IPS DF 4.7 (cell line): Measurements from ENCODE around the gene SIN3A.
"Not testable (repeated sequence)": the region's sequence is repeated elsewhere in the genome, so short reads cannot be mapped to it uniquely, and the experiment has no call there.

Experiments used
- DNase-seq: peaks from one replicate; pipeline ENCODE4 v3.0.0-alpha.2; 2013; ENCODE audit warnings: low spot score; ENCODE audit errors: extremely low read depth

Gene SIN3A

DNA sequence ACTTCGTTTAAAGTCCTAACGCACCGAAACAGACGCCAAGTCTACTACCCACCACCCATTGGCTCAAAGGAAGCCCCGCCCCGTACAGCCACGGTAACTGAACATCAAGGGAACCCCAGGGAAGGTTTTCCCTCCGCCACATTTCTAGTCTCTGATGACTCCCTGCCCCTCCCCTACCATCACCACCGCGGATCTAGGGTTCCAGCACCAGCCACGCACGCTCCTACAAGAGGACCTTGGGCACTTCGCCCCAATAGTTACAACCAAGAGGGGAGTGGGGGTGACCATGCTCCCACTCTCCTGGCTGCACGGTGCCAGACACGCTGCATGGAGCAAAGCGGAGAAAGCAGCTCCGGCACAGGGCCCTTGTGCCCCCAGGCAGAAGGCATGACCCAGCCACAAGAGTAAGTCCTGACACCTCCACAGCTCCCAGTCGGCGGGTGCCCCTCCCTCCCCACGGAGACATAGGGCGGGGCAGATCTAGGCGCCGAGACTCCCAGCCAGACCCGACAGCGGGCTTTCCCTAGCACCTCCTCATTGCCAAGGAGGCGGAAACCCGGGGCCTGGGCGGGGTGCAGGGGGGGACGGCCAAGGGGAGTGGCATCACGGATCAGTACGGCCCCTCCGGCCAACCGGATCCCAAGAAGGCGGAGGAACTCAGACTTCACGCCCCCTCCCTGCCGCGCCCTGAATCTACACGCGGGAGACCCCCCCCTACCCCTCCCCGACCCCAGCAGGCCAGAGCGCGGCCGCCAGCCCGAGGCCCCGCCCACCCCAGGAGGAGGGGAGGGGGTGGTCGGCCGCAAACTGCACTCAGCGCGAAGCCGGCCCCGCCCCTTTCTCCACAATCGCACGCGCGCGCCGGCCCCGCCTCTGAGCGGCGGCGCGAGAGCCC lies 936 bp downstream of the SIN3A start:
- no peak for DNase-seq

DNA sequence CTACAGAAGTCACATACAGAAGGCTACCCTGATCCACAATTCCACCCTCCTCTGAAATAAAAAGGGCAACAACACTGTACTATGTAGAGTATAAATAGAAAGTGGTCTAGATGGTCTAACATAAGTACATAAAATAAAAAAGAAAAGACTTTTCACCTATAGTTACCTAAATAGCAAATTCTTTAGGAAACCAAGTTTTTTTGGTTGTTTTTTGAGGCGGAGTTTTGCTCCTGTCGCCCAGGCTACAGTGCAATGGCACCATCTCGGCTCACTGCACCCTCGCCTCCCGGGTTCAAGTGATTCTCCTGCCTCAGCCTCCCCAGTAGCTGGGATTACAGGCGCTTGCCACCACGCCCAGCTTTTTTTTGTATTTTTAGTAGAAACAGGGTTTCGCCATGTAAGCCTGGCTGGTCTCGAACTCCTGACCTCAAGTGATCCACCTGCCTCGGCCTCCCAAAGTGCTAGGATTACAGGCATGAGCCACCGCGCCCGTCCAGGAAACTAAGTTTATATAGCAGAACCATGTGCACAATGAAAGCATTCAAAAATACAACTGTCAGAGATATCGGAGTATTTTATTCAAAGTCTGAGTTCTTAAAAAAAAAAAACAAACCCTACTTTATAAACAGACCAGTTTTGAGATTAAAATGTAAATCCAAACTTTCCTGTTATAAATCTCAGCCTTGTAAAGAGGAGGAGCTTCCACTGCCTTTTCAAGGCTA lies 1.7 kb downstream of the SIN3A start:
- DNase-seq = no peak

DNA sequence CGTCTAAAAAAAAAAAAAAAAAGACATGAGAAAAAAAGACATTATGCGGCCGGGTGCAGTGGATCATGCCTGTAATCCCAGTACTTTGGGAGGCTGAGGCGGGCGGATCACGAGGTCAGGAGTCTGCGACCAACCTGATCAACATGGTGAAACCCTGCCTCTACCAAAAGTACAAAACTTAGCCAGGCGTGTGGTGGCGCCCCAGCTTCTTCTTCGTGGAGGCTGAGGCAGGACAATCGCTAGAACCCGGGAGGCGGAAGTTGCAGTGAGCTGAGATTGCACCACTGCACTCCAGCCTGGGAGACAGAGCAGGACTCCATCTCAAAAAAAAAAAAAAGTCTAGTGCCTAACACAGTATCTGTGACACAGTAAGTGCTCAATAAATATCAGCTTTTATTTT lies 3.3 kb downstream of the SIN3A start:
- DNase-seq = not testable (repeated sequence)

DNA sequence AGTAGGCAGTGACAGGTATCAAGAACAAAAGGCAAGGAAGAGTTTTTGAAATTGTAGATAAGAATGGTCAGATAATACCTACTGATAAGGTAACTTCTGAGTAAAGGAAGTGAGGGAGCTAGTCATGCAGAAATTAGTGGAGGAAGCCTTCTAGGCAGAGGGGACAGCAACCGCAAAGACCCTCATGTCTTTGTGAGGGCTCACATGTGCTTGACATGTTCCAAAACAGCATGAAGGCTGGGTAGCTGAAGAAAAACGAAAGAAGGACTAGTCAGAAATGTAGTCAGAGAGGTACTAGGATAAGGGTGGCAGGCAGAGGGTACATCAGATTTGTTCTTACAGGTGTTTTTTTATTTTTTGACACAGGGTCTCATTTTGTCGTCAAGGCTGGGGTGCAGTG lies 5.3 kb downstream of the SIN3A start:
- DNase-seq = no peak

DNA sequence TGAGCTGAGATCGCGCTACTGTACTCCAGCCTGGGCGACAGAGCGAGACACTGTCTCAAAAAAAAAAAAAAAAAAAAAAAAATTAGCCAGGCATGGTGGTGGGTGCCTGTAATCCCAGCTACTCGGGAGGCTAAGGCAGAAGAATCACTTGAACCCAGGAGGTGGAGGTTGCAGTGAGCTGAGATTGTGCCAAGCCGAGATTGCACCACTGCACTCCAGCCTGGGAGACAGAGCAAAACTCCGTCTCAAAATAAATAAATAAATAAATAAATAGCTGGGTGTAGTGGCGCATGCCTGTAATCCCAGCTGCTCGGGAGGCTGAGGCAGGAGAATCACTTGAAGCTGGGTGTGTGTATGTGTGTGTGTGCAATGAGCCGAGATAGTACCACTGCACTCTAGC lies 6.2 kb downstream of the SIN3A start:
- not testable (repeated sequence) for DNase-seq

DNA sequence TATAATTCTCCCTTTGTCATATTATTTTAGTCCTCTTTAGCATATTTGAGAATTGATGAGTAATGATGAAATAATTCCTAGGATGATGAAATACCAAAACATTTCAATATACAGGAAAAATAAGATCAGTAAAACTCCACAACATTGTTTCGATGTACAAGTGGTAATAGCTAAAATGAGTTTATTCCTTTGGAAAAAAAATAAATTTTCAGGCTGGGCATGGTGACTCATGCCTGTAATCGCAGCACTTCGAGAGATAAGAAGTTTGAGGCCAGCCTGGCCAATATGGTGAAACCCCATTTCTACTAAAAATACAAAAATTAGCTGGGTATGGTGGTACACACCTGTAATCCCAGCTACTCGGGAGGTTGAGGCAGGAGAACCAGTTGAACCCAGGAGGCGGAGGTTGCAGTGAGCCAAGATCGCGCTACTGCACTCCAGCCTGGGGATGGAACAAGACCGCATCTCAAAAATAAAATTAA lies 7.5 kb downstream of the SIN3A start:
- DNase-seq = not testable (repeated sequence)

DNA sequence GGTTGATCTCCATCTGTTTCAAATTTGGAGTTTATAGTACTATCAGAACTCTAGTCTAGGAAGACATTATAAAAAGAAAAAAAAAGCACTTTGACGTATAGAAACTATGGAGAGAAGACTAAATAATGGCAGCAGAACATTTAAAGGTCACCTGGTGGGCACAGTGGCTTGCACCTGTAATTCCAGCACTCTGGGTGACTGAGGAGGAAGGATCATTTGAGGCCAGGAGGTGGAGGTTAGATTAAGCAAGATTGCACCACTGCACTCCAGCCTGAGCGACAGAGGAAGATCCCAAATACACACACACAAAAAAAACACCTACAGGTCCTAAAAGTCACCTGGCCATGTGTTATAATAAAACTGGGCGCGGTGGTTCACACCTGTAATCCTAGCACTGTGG lies 13.8 kb downstream of the SIN3A start:
- no peak for DNase-seq

DNA sequence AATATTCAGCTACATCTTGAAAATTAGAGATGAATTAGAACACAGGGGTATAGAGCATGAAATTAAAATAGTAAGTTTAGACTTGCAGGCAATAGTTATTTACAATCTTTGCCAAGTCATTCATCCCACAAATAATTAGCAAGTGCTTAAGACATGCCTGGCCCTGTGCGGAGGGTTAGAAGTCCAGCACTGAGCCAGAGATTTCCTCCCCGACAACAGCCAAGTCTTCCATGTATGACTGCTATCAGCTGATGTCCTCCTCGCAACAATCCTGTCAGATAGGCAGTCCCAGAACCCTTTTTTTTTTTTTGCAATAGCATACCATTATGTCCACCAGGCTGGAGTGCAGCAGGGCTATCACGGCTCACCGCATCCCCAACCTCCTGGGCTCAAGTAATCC lies 14.6 kb downstream of the SIN3A start:
- no peak for DNase-seq

DNA sequence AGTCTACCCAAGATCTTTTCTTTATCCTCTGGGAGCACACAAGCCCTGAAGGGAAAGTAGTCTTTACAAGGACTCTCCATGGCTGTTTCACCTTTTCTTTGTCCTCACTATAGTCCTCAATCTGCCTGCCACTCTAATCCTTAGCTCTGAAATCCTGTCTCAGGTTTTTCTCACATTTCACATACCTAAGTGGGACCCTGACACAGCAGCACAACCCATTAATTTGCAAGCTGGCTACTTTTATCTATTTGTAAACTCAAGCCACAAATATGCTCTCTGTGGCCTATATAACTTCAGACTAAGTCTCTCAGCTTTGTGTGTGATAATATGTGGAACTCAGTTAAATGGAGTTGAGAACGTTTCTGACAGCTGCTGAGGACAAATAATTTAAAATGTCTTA lies 19.8 kb downstream of the SIN3A start:
- no peak for DNase-seq

DNA sequence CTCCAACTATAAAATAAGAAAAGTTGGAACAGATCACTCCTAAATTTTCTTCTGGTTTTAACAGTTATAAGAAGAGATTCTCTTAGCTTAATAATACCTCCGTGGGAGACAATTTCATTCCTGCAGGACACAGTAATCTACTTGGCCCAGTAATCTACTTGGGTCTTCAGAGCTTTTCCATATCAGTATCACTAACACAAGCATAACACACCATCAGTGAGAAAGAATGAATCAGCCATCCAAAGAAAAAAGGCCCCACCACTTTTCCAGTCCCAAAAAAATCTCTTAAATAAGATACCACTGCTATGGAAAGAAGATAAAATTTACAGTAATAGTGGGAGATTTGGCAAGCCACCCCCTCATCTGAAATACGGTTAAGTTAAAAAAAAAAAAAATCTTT lies 20.2 kb downstream of the SIN3A start:
- DNase-seq = no peak

DNA sequence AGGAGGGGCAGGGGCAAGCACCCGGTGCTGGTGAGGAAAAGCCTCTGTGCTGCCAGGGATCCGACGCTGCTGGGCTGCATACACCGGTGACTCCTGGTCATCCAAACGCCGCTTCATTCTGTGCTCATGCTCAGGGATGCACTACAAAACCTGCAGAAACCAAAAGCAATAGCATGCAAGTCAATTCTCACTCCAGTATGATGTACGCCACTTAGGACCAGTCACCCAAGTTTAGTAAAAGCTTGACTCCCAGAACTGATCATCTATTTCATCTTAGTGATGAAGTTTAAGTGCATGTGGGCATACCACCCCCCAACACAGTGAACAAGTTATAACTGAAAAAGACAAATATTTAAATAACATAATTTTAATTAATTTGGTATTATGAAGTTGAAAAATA lies 21.2 kb downstream of the SIN3A start:
- DNase-seq = no peak

DNA sequence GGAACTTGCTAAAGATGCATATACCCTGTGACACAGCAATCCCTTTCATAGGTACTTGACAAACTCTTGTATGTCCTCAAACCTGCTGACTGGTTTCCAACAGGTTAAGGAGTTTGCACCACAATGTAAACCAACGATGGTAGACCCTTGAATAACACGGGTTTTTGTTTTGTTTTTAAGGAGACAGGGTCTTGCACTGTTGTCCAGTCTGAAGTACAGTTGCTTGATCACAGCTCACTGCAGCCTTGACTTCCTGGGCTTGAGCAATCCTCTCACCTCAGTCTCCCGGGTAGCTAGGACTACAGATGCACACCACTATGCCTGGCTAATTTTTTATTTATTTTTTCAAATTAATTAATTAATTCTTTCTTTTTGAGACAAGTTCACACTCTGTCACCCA lies 23.3 kb downstream of the SIN3A start:
- no peak for DNase-seq

DNA sequence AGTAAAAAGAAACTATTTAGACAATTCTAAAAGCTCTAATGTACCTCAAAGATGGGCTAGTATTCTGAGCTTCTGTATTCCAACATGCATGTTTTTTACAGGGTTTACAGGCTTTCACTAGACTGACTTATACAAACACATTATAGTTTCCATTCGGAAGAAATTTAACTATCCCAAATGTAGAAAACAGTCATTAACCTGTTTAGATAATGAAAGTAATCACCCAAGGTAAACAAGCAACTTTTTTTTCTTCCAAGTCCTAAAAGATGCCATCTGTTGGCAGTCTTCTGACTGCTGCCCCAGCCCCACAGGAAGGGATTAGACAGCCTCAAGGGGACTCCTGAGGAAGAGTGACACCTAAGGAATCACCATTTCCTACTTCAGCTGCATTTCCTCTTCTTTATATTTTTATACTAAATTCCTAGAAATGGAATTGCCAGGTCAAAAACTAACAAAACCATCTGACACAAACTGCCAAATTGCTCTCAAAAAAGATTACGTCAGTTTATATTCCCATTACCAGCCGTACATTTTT lies 25.5 kb downstream of the SIN3A start:
- DNase-seq = no peak

DNA sequence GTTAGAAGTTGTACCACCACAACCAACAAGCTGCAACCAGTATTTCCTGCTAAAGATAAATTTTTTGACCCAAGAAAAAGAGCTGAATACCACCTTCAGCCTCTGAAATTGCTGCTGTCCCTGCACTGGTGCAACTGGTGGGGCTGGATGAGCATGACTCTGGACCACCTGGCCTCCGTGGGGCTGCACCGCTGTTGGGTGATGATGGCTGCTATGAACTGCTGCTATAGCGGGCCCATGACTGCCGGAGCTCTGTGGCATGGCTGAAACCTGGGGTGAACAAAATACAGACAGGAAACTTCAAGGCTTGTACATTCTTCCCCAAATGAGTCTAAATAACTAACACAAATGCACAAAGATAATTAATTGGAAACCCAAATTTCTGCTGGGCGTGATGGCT lies 28.9 kb downstream of the SIN3A start:
- no peak for DNase-seq

DNA sequence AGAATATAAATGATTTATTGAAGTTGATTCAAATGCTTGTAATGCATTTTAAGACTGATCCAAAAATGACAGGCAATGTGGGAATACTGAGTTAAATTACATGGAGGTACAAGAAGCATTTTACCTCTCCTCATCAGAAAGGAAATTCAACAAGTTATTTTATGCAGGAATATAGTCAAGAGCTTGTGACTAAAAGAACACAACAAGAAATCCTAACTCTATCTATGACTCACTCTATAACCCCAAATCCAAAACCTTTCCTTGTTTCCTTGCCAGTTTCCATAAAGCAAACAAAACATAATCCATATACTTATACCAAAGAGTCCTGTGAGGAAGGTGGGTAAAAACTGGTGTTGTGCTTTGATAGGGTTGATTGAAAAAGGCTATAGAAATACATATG lies 30.8 kb downstream of the SIN3A start:
- DNase-seq = no peak

DNA sequence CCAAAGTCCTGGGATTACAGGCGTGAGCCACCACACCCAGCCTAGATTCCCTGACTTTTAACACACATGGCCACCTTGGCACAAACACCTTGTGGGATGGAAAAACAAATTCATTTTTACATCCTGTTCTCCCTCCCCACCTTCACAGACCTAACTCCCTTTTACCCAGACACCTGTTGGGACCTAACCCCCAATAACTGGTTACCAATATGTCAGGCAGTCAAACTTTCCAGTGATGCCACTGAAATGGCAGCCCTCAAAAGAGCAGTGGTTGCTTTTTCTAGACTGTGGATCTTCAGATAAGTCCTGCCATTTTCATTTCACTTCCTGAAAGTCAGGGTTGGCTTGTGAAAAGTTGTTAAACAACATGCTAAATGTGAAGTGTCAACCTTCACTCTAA lies 34.9 kb downstream of the SIN3A start:
- DNase-seq = no peak

DNA sequence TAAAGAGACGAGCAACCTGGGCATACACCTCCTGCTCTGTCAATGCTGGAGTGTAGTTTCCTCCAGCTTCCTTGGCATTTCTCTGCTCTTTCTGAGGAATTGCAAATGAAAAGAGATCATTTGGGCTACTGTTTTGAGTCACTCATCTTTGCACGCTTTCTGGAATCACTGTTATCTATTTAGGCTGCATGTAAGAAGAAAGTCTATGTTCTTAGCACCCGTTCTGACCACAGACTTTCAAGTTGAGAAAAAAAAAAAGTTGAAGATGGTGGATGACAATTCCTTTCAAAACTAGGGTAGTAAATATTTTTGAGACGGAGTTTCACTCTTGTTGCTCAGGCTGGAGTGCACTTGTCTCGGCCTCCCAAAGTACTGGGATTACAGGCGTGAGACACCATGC lies 41.3 kb downstream of the SIN3A start:
- no peak for DNase-seq

DNA sequence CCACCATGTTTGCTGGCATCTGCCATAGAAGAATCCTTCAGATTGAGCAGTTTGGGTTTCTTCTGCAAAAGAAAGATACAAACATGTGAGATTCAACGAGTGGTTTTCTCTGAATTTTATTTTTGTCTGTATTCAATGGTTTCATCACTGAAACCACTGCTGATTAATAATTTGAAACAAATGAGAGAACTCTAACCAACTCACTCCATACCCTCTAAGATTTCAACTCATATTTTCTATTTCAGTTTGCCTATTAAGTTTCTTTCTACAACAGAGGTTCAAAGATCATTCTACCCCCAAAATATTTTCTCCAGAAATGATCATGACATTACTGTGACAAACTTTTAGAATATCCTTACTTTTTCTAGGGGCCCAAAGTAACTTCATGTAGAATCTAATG lies 44.4 kb downstream of the SIN3A start:
- DNase-seq = no peak

DNA sequence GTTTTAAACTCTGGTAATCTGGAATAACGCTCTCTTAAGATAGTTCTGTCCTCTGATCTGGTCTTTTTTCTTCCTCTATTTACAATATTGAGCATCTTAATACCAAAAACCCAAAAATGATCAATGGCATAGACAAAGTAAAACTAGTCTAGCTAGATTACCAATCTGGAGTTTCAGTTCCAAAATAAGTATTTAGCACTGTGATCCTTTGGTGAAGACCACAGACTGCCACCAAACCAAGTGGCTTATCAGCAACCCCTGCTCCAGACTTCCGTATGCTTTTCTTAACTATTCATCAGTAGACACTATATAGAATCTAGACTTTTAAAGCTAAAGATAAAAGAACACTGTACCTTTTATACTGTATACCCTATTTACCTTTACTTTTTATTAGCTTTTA lies 47.6 kb downstream of the SIN3A start:
- no peak for DNase-seq

DNA sequence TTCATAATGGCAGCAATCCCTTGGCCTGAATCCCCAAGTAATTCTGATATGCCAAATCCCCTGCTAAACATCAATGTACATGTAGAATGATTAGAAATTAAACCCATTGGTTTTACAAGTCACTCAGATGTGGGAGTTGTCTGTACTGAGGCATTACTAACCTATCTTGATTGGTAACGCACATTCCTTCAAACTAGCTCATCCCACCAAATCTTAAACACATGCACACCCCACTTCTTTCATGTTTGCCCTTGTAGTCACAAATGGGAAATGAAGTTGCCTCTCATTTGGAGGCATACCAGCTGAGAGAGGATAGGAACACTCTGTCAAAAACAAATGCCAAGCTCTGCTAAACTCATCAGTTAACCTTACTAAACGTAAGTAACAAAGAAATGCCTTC lies 54.0 kb downstream of the SIN3A start:
- no peak for DNase-seq

DNA sequence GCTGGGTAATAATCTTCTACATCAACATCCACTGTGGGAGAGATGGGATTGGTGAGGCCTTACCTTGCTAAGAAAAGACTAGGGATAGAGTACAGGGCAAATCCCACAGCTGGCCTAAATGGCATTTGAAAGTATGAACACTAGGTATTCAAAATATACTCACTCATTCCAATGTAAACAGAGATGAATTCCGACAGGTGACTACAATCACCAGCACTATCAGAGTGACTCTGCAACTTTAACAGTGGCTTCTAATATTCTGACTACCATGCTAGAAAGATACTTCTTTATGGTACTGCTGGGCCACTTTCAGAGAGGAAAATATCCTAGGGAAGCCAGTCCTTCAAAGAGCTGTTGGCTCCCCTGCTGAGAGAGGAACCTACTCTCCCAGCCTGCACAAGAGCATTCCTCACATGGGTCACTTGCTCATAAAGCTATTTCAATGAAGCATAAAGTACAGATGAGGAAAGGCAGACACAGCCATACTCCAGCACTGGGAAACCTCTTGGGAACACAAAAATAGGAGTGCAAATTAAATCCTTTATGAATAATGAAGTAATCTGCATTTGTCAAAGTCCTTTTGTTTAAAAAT lies 61.6 kb downstream of the SIN3A start:
- no peak for DNase-seq

DNA sequence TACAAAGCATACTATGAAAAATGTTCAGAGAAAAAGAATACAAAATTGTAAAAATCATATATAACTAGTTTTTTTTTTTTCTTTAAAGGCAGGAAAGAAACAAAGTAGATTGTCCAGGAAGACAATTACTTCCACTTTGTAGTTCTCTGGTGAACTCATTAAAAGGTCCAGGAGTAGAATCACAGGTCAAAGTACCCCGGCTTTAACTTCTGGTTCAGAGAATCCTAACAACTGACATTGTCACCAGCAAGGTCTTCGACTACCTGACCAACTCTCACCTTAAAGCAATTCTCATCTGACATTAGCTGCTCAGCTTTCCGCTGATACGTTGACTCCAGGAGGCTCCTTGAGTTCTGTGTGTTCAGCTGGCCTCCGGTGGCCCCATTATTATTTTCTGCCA lies 67.5 kb downstream of the SIN3A start:
- not testable (repeated sequence) for DNase-seq
